HepG2 (cell line): ENCODE results near the gene GLTPD2. TPM values are rescaled to one million over a fixed set of nuclear protein-coding genes. Genes with fewer than 3 reads are reported as not detected.

Experiments used
- DRAP1 ChIP-seq: IDR thresholded peaks from 2 replicates; pipeline ENCODE4 v1.6.1; 2016; ENCODE audit warnings: missing genetic modification reagents, missing compliant biosample characterization
- GRHL1 ChIP-seq: sonication (generic); formaldehyde crosslinking; conservative IDR thresholded peaks from 2 replicates; pipeline ENCODE4 v1.8.0; 2022; ENCODE audit warnings: missing genetic modification reagents
- HDAC1 ChIP-seq: sonication (generic); formaldehyde crosslinking; IDR thresholded peaks from 2 replicates; pipeline ENCODE4 v1.5.1; 2020; ENCODE audit warnings: mild to moderate bottlenecking, missing genetic modification reagents
- HMG20A ChIP-seq: IDR thresholded peaks from 2 replicates; pipeline ENCODE4 v1.6.1; 2016; ENCODE audit warnings: borderline replicate concordance
- HNF4A ChIP-seq: sonication (generic); formaldehyde crosslinking; IDR thresholded peaks from 2 replicates; pipeline ENCODE4 v1.4.0; 2020; ENCODE audit warnings: missing genetic modification reagents
- KDM1A ChIP-seq: IDR thresholded peaks from 2 replicates; pipeline ENCODE4 v1.6.1; 2016; ENCODE audit warnings: missing compliant biosample characterization
- KLF6 ChIP-seq: IDR thresholded peaks from 2 replicates; pipeline ENCODE4 v1.8.0; 2016; ENCODE audit warnings: missing biosample characterization, missing genetic modification reagents
- MAF1 ChIP-seq: sonication (generic); formaldehyde crosslinking; IDR thresholded peaks from 2 replicates; pipeline ENCODE4 v1.5.0; 2020; ENCODE audit warnings: missing genetic modification reagents, borderline replicate concordance
- NONO ChIP-seq, 2 experiments: fragments of 450-650 bp in 1 of 2; sonication (generic) in 1 of 2; formaldehyde crosslinking in 1 of 2; IDR thresholded peaks in 1 of 2; conservative IDR thresholded peaks in 1 of 2; 2 replicates each; pipeline versions ENCODE4 v1.6.1 to v1.8.0; 2017 to 2022; ENCODE audit warnings: mild to moderate bottlenecking in 1 of 2, missing genetic modification reagents in 1 of 2, moderate library complexity in 1 of 2
- PAF1 ChIP-seq: IDR thresholded peaks from 2 replicates; pipeline ENCODE4 v1.6.1; 2016; ENCODE audit warnings: missing genetic modification reagents, missing compliant biosample characterization
- PBX2 ChIP-seq: IDR thresholded peaks from 2 replicates; pipeline ENCODE4 v1.6.1; 2016; ENCODE audit warnings: control low read depth
- PHB2 ChIP-seq: fragments of 450-650 bp; IDR thresholded peaks from 2 replicates; pipeline ENCODE4 v1.6.1; 2018; ENCODE audit not compliant: partially characterized antibody
- SAP130 ChIP-seq: IDR thresholded peaks from 2 replicates; pipeline ENCODE4 v1.6.1; 2016; ENCODE audit warnings: low read depth
- SATB2 ChIP-seq: sonication (generic); formaldehyde crosslinking; IDR thresholded peaks from 2 replicates; pipeline ENCODE4 v1.5.0; 2020; ENCODE audit warnings: missing genetic modification reagents
- SP5 ChIP-seq: IDR thresholded peaks from 2 replicates; pipeline ENCODE4 v1.6.1; 2016; ENCODE audit warnings: low read depth, borderline replicate concordance
- TCF7 ChIP-seq: sonication (generic); IDR thresholded peaks from 2 replicates; pipeline ENCODE4 v1.6.1; 2016; ENCODE audit warnings: antibody characterized with exemption, low read depth
- U2AF1 ChIP-seq: fragments of 200-400 bp; formaldehyde crosslinking; optimal IDR thresholded peaks from 2 replicates; pipeline ENCODE3; 2017; ENCODE audit warnings: mild to moderate bottlenecking, low read depth, low read length
- ZNF230 ChIP-seq: sonication (generic); formaldehyde crosslinking; IDR thresholded peaks from 2 replicates; pipeline ENCODE4 v1.4.0; 2020; ENCODE audit warnings: mild to moderate bottlenecking, missing genetic modification reagents
- ZNF256 ChIP-seq: sonication (generic); formaldehyde crosslinking; conservative IDR thresholded peaks from 2 replicates; pipeline ENCODE4 v1.4.0; 2020; ENCODE audit warnings: missing genetic modification reagents
- ZNF280B ChIP-seq: sonication (generic); formaldehyde crosslinking; IDR thresholded peaks from 2 replicates; pipeline ENCODE4 v1.5.0; 2020; ENCODE audit warnings: missing genetic modification reagents, mild to moderate bottlenecking, borderline replicate concordance
- ZNF326 ChIP-seq: sonication (generic); formaldehyde crosslinking; IDR thresholded peaks from 2 replicates; pipeline ENCODE4 v1.4.0; 2020; ENCODE audit warnings: missing genetic modification reagents, borderline replicate concordance
- ZNF567 ChIP-seq: sonication (generic); formaldehyde crosslinking; IDR thresholded peaks from 2 replicates; pipeline ENCODE4 v1.8.1; 2023; ENCODE audit warnings: mild to moderate bottlenecking, missing genetic modification reagents, borderline replicate concordance
- ZNF574 ChIP-seq: sonication (generic); formaldehyde crosslinking; IDR thresholded peaks from 2 replicates; pipeline ENCODE4 v1.4.0; 2020; ENCODE audit warnings: missing genetic modification reagents
- polyA plus RNA-seq, 8 experiments: library from polyadenylated mRNA; depleted of rRNA in 3 of 8; stranded (reverse) in 7 of 8; unstranded in 1 of 8; fragments of >200 nt; fragmentation: Illumina TruSeq in 4 of 8; extraction: Trizol in 4 of 8; gene quantifications; 2 replicates each; pipeline versions ENCODE4 v1.2.1 to v1.2.3, GENCODE V29; 2011 to 2016; ENCODE audit warnings: low read depth in 4 of 8, missing spikeins in 1 of 8, mixed read lengths in 1 of 8; ENCODE audit not compliant: insufficient read depth in 1 of 8
- total RNA-seq, 5 experiments: library from RNA; depleted of rRNA; stranded (reverse); fragments of >200 nt; fragmentation: Illumina TruSeq; extraction: Trizol; gene quantifications; 2 replicates each; pipeline ENCODE4 v1.2.3, GENCODE V29; 2016; ENCODE audit warnings: low read depth in 1 of 5

The GLTPD2 gene
- total and polyA plus RNA-seq, 2 of the 13 experiments (the other 11 are each of a cell fraction or from before 2014, with no cell fraction given): 7.5 to 12.9 TPM

GRCh38 chr17:4739122-4740024 lies 49.4 kb upstream of the GLTPD2 start, which contains the start of the genes CXCL16 and ZMYND15 (continued):
- no peak for TF ChIP-seq GRHL1 (CRISPR knock-in tag)
- no peak for TF ChIP-seq KLF6 (CRISPR knock-in tag)
- no peak for TF ChIP-seq NONO (IDR thresholded peaks at IDR 0.05)
- TF ChIP-seq NONO (CRISPR knock-in tag; conservative IDR thresholded peaks at IDR 0.05): peak; percentile 37; the same call in 1 of the 2 replicates
- TF ChIP-seq DRAP1 (CRISPR knock-in tag): no peak
- TF ChIP-seq TCF7: no peak
- TF ChIP-seq PBX2 (CRISPR knock-in tag): no peak
- no peak for TF ChIP-seq PHB2
- no peak for TF ChIP-seq ZNF326 (CRISPR knock-in tag)
- TF ChIP-seq SAP130 (CRISPR knock-in tag): peak; percentile 48
- no peak for TF ChIP-seq ZNF567 (CRISPR knock-in tag)
- no peak for TF ChIP-seq HNF4A (CRISPR knock-in tag)
- TF ChIP-seq HDAC1 (CRISPR knock-in tag): peak; percentile 18; the same call in 1 of the 2 replicates
- peak; percentile 37 for TF ChIP-seq ZNF574 (CRISPR knock-in tag)
- peak; percentile 55; the same call in 1 of the 2 replicates for TF ChIP-seq ZNF280B (CRISPR knock-in tag)
- TF ChIP-seq PAF1 (CRISPR knock-in tag): no peak
- TF ChIP-seq SATB2 (CRISPR knock-in tag): no peak
- 0 out of 2 replicates have a peak, but pooled peaks have one; percentile 4 for TF ChIP-seq HMG20A (CRISPR knock-in tag)
- no peak for TF ChIP-seq MAF1 (CRISPR knock-in tag)
- TF ChIP-seq U2AF1: no peak
- 0 out of 2 replicates have a peak, but pooled peaks have one; percentile 62 for TF ChIP-seq ZNF230 (CRISPR knock-in tag)
- no peak for TF ChIP-seq SP5 (CRISPR knock-in tag)
- no peak for TF ChIP-seq ZNF256 (CRISPR knock-in tag)
- TF ChIP-seq KDM1A (CRISPR knock-in tag): no peak
